ENCODE data around the gene RASGRF2. TPM values are rescaled to one million over a fixed set of nuclear protein-coding genes. Genes with fewer than 3 reads are reported as not detected.
"Not testable (repeated sequence)": the region's sequence is repeated elsewhere in the genome, so short reads cannot be mapped to it uniquely, and the experiment has no call there.

RASGRF2 gene
- total RNA-seq, 1 experiment from 2014 or later = not detected

DNA sequence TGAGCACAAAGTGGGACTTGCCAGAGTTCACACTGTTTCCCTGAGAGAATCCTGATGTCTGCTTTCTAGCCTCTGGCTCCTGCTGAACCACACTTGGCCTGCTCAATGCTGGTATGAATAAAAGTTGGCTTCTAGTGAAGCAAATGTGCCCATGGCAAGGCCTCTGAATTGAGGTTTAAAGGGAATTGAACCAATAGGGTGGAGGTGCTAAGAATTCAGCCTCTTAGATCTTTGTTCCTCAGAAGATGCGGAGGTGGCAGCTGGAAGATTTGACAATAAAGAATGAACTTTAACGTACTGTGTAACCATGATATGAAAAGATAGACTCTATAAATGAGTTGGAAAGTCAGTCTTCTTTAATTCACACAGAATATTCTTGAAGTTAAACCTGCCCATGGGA, 57.2 kb downstream of the RASGRF2 start:
- Mint-ChIP-seq H3K4me1 (ENCODE audit: insufficient read depth, unreplicated experiment) (peaks cover 18% of the 10 kb centered on the region), H3K9me3 (ENCODE audit: unreplicated experiment) (no peaks in the 10 kb centered on the region), H3K27me3 (ENCODE audit: insufficient read depth, unreplicated experiment) (peaks cover 21% of the 10 kb centered on the region), H3K27ac (ENCODE audit: low read depth, unreplicated experiment) (no peak overlapping the region), H3K36me3 (ENCODE audit: insufficient read depth, unreplicated experiment) (no peaks in the 10 kb centered on the region), H3K4me3 (ENCODE audit: unreplicated experiment) (no peak overlapping the region)
- CTCF ChIA-PET = no interaction called here
- no peak for DNase-seq (ENCODE audit: unreplicated experiment)
- BruUV-seq (replicated peaks) = no TSS peak
- TF ChIP-seq, protein P1, sequence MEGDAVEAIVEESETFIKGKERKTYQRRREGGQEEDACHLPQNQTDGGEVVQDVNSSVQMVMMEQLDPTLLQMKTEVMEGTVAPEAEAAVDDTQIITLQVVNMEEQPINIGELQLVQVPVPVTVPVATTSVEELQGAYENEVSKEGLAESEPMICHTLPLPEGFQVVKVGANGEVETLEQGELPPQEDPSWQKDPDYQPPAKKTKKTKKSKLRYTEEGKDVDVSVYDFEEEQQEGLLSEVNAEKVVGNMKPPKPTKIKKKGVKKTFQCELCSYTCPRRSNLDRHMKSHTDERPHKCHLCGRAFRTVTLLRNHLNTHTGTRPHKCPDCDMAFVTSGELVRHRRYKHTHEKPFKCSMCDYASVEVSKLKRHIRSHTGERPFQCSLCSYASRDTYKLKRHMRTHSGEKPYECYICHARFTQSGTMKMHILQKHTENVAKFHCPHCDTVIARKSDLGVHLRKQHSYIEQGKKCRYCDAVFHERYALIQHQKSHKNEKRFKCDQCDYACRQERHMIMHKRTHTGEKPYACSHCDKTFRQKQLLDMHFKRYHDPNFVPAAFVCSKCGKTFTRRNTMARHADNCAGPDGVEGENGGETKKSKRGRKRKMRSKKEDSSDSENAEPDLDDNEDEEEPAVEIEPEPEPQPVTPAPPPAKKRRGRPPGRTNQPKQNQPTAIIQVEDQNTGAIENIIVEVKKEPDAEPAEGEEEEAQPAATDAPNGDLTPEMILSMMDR (IDR thresholded peaks at IDR 0.05; ENCODE audit: unreplicated experiment) = no peak
- intact Hi-C loops (cut with micrococcal nuclease) = no loop called here
- POLR2A ChIA-PET = no interaction called here

DNA sequence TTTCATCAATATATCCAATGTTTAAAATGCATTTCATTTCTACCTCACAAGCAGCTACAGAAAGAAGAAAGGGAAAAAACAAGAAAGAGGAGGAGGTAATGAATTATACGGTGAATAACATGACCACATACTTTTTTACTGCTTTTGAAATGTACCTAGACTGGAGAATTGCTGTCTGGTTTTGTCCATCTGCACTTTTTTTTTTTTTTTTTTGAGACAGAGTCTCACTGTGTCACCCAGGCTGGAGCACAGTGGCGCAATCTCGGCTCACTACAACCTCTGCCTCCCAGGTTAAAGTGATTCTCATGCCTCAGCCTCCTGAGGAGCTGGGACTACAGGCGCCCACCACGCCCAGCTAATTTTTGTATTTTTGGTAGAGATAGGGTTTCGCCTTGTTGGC, 58.4 kb downstream of the RASGRF2 start:
- DNase-seq (ENCODE audit: unreplicated experiment) = peak; percentile 25
- BruUV-seq (replicated peaks); H3K9me3 Mint-ChIP-seq (ENCODE audit: unreplicated experiment); H3K4me3 Mint-ChIP-seq (ENCODE audit: unreplicated experiment); intact Hi-C loops (cut with micrococcal nuclease); POLR2A ChIA-PET; H3K27ac Mint-ChIP-seq (ENCODE audit: low read depth, unreplicated experiment); H3K36me3 Mint-ChIP-seq (ENCODE audit: insufficient read depth, unreplicated experiment): not testable (repeated sequence)
- peaks cover 30% of the 10 kb centered on the region for H3K27me3 Mint-ChIP-seq (ENCODE audit: insufficient read depth, unreplicated experiment)
- peaks cover 18% of the 10 kb centered on the region for H3K4me1 Mint-ChIP-seq (ENCODE audit: insufficient read depth, unreplicated experiment)
- CTCF ChIA-PET = interaction anchor here (0.6 kb wide), 2 partner anchors 92 to 197 kb away, joined by 5 read pairs; no protein-coding TSS in a partner anchor

DNA sequence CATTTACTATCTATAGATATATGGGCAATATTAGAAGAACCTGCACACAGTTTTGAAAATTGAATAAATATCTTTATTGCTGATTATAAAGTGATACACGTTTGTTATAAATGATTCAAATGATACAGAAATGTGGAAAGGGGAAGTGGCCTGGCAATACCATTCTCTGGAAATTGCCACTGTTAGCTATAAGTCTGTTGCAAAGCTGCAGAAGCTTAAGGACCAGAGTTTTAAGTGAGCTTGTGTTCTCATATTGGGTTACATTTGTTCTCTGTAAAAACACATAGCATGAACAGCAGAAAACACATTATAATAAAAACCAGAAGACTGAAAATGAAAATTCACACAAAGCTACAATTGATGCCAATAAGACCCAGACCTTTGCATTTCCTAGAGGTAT, 59.6 kb downstream of the RASGRF2 start:
- peaks cover 18% of the 10 kb centered on the region for H3K4me1 Mint-ChIP-seq (ENCODE audit: insufficient read depth, unreplicated experiment)
- H3K9me3 Mint-ChIP-seq (ENCODE audit: unreplicated experiment) = no peaks in the 10 kb centered on the region
- H3K27me3 Mint-ChIP-seq (ENCODE audit: insufficient read depth, unreplicated experiment) = peaks cover 30% of the 10 kb centered on the region
- no TSS peak for BruUV-seq (replicated peaks)
- CTCF ChIA-PET = interaction anchor here (0.7 to 1.2 kb wide), 2 partner anchors 281 to 1557 kb away, joined by 3 to 7 read pairs; no protein-coding TSS in a partner anchor
- no peak overlapping the region for H3K27ac Mint-ChIP-seq (ENCODE audit: low read depth, unreplicated experiment)
- intact Hi-C loops (cut with micrococcal nuclease) = no loop called here
- POLR2A ChIA-PET = no interaction called here
- DNase-seq (ENCODE audit: unreplicated experiment) = no peak
- TF ChIP-seq, protein P1 (IDR thresholded peaks at IDR 0.05; ENCODE audit: unreplicated experiment) = no peak
- no peaks in the 10 kb centered on the region for H3K36me3 Mint-ChIP-seq (ENCODE audit: insufficient read depth, unreplicated experiment)
- no peak overlapping the region for H3K4me3 Mint-ChIP-seq (ENCODE audit: unreplicated experiment)

DNA sequence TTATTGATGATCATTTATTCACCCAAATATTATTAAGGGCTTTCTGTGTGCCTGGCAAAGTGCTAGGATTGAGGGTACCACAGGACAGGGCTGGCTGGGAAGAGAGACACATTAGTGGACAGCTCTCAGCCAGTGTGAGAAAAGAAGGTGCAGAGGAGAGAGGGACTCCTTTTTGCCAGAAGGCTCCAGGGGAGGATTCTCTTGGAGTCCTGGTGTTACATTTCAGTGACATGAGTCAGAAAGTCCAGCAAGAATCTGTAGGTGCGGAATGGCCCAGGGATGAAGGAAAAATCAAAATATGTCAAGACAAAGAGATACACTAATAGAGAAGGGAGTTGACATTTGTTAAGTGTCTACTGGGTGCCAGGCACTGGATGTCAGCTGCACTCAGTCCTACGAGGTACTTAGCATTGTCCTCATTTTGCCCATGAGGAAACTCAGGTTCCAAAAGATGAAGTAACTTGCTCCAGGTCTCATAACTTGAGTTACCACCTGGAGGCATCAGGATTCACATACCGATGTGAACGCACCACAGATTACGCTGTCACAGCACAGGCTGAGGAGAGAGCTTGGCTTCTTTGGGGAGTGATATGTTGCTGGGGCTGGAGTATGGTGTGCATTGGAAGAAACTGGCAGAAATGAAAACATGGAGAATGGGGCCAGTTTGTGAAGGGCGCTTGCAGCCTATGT, 60.5 kb downstream of the RASGRF2 start:
- intact Hi-C loops (cut with micrococcal nuclease) = no loop called here
- no peak overlapping the region for H3K27ac Mint-ChIP-seq (ENCODE audit: low read depth, unreplicated experiment)
- ChIA-PET POLR2A (no interaction called here), CTCF (interaction anchor here (1.2 kb wide), 1 partner anchor 280 kb away, joined by 7 read pairs; no protein-coding TSS in a partner anchor)
- DNase-seq (ENCODE audit: unreplicated experiment) = peak; percentile 44
- no peaks in the 10 kb centered on the region for H3K9me3 Mint-ChIP-seq (ENCODE audit: unreplicated experiment)
- no peak overlapping the region for H3K4me3 Mint-ChIP-seq (ENCODE audit: unreplicated experiment)
- H3K27me3 Mint-ChIP-seq (ENCODE audit: insufficient read depth, unreplicated experiment) = peaks cover 33% of the 10 kb centered on the region
- TF ChIP-seq, protein P1 (IDR thresholded peaks at IDR 0.05; ENCODE audit: unreplicated experiment) = no peak
- no TSS peak for BruUV-seq (replicated peaks)
- H3K36me3 Mint-ChIP-seq (ENCODE audit: insufficient read depth, unreplicated experiment) = no peaks in the 10 kb centered on the region
- H3K4me1 Mint-ChIP-seq (ENCODE audit: insufficient read depth, unreplicated experiment) = peaks cover 18% of the 10 kb centered on the region
